IPS DF 4.7 (cell line): ENCODE results near the gene ERC2.

Experiments
- DNase-seq: peaks from one replicate; pipeline ENCODE4 v3.0.0-alpha.2; 2013; ENCODE audit warnings: low spot score; ENCODE audit errors: extremely low read depth

Gene ERC2

GRCh38 chr3:56005196-56005805, 463.0 kb downstream of the ERC2 start:
- no peak for DNase-seq

DNA sequence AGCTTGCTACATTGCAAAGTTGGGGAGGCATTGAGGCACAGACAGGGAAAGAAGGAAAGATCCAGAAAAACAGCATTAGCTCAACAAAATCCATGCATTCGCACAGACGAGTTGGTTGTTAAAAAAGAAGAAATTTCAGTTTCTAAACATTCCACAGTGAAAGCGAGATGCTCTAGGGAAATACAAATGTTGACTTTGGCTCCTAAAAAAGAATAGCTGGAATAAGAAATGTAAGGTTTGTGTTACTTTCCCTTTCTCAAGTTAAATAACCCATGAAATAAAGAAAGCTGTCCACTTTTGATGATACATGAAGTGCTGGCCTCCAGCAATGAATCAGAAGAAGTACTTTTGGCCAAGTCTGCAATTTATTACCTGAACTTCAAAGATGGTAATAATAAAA, 465.1 kb downstream of the ERC2 start:
- no peak for DNase-seq

DNA sequence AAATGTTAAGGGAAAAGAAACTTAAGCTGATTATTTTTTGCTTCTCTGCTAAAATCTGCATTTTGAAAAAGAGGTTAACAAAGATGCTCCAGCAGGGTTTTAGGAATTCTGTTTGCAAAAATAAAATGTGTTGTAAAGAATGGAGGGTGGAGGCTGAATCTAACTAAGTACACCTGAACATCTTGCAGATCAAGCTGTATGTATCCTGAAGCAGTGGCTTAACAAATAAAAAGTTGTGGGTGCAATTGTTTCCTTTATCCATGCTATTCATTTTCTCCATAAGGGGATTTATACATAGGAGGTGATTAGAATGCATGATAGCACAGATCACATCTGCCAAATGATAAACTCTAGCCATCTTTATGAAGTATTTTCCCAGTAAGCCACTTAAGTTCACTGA, 466.3 kb downstream of the ERC2 start:
- DNase-seq = no peak

DNA sequence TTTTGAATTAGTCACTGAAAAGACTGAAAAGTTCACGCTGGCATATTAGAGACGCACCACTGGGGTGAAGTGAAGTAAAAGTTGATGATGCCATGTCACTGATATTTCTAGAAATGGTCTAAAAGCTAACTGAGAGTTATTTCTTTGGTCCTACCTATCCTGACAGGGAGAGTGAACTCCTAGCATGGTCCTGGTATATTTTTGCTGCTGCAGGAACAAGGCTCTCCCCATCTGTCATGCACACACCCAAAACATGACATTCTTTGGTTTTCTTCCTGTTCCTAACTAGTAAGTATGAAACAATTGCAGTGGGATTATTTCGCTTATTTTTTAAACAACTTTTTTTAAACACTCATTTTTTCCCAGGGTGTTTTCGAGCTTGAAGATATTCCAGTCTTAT, 466.7 kb downstream of the ERC2 start:
- DNase-seq = no peak

GRCh38 chr3:55989366-55989765, 478.9 kb downstream of the ERC2 start:
- DNase-seq = no peak

DNA sequence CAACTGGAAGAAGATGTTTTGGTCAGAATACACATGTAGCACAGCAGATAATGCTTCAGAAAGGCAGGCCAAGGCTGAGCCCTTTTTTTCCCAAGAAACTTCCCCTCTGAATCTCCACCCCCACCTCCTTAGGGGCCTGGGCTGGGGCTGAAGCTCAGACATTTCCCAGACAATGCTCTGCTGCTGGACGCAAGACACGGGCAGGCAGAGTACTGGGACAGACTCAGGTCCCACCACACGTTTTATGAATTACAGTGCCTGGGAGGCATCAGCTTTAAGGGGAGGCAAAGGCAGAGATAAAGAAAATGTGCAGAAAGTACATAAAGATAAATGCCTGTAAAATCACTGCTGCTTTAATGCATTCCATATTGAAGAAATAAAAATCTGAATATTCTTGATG, 479.4 kb downstream of the ERC2 start:
- no peak for DNase-seq

DNA sequence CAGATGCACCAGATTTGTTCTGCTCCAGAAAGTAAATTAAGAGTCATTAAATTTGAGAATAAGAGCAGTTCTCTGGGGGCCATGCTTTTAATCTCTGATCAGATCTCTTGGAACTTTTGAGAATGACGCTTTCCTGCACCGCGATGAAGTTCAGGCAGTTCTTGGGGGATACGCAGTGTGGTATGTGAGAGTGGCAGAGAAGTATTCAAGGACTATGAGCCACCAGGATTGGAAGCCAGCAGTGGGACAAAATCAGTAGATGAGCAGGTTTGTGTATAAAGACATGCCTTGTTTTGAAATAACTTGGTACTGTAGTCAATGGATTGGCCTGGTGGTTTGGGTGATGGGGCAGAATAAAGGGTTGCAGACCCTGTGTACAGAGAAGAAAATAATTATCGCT, 483.6 kb downstream of the ERC2 start:
- DNase-seq = no peak

DNA sequence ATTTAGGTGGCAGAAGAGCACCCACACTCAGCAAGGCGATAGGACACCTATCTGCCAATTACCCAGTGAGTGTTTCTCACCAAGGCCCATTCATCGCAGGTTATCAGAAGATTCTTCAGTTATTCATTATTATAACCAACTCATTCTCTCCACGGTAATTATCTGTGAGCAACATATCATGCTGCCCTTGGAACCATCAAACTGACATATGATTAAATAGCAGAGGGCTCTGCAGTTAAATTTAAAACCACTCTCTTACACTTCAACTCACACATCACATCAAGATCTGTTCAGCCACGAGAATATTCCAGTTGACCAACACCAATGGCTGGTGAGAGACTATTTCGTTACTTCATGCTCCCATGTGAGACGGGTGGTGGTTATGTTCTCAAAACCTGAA, 489.3 kb downstream of the ERC2 start:
- DNase-seq = no peak

DNA sequence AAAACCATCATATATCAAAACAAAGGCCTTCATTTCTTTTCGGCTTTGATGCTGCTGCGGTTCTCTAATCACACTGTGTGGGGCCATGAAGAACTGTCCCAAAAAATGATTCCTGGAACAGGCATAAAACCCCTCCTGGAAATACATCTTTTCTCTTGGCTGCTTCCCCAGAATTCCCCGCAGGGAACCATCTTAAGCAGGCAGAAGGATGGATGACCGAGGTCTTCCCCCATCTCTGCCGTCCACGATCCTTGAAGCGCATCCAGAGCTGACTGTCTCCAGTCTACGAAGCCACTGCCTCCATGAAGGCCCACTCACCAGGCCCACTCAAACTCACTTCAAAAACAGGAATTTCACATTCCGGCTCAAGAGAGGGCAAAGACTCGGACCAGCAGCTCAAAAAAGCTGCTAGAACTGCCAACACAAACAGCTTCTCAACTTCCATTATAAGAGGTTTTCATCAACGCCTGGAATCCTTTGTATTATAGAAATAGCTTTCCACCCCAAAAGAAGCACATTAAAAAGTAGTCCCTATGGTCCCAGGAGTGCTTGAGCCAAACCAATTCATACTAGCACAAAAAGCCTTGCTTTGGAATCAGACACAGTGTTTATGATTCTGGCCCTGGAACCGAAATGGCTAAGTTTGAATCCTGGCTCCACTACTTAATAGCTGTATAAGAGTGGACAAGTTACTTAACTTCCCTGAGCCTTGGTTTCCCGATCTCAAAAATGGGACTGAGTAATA, 493.7 kb downstream of the ERC2 start:
- DNase-seq = no peak

DNA sequence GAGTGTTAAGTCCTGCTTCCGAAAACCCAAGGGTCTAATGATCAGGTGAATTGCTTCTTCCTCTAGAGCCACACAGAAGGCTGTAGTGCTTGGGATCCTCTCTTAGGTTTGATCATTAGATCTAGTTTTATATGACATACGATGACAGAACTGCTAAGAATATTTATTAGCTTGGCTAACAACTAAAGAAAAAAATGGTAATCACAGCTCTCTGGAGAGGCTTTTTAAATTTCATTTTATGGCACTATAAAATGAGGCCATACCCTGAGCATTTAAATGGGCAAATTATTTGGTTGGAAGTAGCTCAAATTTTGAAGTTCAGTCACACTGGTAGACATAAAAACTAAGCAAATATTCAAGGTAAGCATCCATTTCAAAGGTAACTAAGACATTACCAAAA, 498.6 kb downstream of the ERC2 start:
- DNase-seq = no peak

- DNase-seq = no peak
These were observed 499.9 kb downstream of the ERC2 start for GRCh38 chr3:55968331-55968730.

DNA sequence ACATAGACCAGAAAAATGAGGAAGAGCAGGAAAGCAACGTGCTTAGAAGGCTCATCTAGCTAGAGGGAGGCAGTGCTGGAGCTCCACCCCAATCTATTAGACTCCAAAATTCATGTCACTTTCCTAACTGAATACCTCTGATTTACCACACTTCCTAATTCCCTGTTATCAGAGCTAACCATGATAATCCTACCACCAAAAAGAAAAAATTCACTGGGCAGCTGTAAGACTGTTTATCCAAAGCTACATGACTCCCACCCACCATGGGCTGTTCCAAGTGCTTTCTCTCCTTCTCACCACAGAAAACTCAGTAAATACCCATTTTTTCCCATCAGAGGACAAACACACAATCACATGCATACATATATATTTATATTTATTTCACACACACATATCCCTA, 501.7 kb downstream of the ERC2 start:
- DNase-seq = no peak

GRCh38 chr3:55965776-55966175, 502.5 kb downstream of the ERC2 start:
- DNase-seq = no peak

GRCh38 chr3:55964491-55964985, 503.7 kb downstream of the ERC2 start:
- DNase-seq = no peak

- no peak for DNase-seq
These were observed 504.7 kb downstream of the ERC2 start for GRCh38 chr3:55963601-55964000.

GRCh38 chr3:55959471-55960080, 508.7 kb downstream of the ERC2 start:
- no peak for DNase-seq

GRCh38 chr3:55958605-55959004, 509.7 kb downstream of the ERC2 start:
- no peak for DNase-seq

DNA sequence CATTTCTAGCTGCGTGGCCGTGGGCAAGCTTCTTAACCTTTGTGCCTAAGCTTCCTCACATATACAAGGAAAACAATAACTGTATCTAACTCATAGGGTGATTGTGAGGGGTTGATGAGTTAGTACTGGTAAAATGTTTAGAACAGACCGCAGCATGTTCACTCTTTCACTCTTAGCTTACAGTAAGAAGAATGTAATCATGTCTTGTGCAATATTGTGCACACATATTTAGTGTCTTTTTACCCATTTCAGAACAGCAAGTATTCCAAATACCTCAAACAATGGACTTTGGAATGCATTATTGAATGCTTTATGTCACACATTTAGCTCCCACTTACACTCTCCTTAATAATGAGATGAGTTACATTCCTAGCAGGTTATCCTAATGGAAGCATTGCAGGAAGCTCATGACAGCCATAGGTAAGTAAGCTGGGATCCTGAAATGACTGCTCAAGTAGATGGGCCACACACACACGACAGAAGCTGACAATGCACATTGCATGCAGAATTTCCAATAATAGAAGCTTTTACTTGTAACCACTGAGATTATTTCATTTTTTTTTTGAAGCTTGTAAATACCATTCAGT, 512.3 kb downstream of the ERC2 start:
- DNase-seq = no peak

DNA sequence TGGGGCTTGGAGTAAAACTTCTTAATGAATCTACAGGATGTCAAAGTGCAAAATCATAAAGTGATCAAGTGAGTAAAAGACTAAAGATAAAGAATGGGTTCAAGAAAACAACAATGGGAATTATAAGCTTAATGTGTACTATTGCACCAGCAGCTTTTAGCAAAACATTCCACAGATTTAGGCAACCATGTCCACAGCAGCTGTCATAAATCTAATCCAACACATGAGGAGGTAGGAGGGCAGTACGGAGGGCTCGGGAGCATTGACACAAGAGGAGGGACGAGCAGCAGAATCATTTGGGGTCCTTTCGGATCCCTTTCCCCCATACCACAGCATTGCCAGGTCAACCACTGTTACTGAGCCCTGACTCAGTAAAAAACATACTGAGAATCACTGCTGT, 516.9 kb downstream of the ERC2 start:
- no peak for DNase-seq

DNA sequence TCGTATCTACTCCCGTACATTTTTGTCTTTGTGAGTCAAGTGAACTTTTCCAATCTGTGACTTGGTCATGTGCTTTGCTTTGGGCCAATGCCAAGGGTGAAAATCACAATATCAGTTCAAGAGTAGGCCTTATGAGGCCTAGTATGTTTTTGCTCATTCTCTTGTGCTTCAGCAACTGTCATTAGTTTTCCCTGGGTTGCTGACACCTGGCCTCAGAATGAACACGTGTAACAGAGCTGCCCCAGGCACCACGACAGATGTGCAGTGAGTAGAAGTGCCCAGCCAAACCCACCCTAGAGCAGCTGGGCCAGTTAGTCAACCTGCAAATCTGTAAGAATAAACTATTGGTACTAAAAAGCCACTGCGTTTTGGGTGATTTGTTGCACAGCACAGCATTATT, 520.9 kb downstream of the ERC2 start:
- DNase-seq = no peak

DNA sequence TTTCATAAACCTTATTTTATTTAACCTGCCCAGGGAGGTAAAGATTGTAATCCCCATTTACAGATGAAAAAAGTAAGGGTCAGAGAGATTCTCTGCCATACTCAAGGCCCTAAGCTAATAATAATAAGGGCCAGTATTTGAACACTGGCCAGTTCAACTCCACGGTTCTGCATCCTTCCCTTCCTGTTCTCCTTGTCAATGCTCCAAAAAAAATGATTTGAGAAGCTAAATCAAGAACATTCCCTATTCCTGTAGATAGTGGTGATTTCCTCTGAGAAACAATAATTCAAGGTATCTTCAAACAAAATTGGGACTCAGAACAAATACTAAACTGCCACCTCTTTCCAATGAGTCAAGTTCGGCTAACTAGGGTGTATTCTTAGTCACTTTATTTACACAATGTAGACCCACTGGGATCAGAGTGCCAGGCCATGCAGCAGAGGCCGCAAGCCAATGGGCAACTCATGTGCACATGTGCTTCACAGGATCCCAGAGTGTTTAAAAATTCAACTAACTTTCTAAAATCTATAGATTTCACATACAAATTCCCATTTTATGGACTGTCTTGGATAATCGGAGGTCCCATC, 521.6 kb downstream of the ERC2 start:
- no peak for DNase-seq

DNA sequence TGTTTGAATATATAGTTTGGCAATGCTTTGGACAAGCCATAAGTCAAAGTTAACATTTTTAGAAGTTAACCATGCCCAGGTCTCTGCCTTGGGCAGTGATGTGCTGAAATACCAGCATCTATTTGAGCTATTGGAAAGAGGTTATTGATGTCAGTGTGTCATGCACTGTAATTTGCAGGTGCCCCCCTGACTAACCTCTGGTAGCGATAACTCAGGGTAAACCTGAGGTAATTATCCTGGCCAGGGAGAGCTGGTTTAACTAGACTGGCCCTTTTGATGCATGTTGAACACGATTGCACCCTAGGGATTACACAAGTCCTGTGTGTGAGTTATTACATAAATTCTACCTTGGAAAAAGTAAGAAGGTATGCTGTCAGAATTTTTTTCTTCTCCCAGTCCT, 525.4 kb downstream of the ERC2 start:
- no peak for DNase-seq
